ENCODE data around the gene TMEM62.

TMEM62 gene

DNA sequence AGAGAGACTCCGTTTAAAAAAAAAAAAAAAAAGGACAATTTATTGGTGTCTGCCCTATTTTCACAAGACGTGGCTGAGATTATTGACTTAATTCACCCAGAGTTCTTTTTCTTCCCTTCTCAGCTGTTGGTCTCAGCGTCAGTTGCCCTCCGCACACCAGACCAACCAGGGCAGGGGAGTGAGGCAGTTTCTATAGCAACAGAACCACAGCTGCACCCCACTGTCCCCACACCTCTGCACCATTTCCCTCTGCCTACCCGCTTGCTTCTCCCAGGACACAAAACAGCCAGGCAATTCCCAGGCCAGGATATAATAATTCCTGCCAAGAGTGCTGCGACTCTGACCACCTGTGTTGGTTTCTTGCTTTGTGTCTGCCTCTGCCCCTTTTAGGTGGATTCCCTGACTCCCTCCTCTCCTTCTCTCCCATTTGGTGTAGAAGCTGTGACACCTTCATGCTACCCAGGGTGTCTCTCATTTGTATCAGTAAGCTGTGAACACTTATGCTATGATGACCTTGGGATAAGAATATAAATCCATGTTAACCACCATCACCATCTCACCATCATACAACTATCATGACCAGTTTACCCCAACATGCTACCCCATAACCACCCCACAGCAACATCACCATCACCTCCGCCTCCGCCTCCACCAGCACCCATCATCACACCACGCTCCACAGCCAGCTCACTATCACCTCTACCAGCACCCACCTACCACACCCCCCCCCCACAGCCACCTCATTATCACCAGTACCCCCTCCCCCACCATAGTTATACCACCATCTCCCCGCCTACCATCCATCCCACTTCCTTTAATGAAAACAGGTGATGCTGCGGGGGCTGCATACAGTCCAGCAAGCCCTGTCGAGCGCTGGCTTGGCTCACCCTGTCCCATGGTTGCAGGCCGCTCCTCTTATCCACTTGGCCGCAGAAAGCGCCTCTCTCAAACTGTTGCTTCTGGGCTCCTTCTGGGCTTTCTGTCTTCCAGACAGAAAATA lies 86.8 kb downstream of the TMEM62 start:
- TF ChIP-seq GATA2 (IDR thresholded peaks at IDR 0.05; ENCODE audit: low read depth, low read length) (no peak), GATA3 (IDR thresholded peaks at IDR 0.05; ENCODE audit: low read depth, low read length) (no peak)

DNA sequence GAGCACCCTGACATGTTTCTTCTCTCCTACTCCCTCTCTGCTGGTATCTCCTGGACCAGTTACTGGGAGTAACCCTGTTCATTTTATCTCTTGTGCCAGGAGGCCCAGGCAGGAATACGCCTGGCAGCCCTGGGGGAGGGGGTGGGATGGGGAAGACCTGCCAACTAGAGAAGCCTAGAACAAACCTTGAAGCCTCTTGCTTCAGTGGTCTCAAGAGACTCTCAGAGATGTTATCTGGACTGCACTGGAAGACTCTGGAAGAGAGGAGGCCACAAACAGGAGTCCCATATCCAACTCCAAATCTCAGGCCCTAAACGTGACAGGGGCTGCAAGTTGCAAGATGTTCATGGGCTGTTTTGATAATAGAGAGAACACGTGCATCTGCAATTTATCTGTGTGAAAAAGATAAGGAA lies 87.6 kb downstream of the TMEM62 start, which contains the start of gene EPB42:
TSS of gene EPB42 (minus strand) at position 28 of the 413 bp plus-strand sequence. CDS start 193 bp downstream, outside the sequence.
- TF ChIP-seq GATA2 (IDR thresholded peaks at IDR 0.05; ENCODE audit: low read depth, low read length) (no peak), GATA3 (IDR thresholded peaks at IDR 0.05; ENCODE audit: low read depth, low read length) (no peak)

DNA sequence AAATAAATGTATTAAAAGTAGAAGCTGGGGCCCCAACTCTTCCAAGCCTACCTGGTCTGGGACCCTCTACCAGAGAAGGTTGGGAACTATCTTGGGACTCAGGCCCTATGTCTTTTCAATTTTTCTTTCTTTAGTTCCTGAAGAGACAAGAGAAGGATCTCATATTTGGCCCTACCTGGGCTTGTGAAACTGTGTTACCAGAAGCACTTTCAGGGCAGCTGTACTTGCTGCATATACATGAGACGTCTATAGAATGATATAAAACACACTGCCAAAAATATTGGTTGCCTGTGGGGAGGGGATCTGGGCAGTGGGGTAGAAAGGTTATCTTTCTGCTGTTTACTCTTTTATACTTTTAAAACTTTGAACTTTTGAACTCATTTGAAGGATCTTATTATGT lies 88.0 kb downstream of the TMEM62 start:
- no peak for TF ChIP-seq GATA2 (IDR thresholded peaks at IDR 0.05; ENCODE audit: low read depth, low read length)
- TF ChIP-seq GATA3 (IDR thresholded peaks at IDR 0.05; ENCODE audit: low read depth, low read length) = no peak

DNA sequence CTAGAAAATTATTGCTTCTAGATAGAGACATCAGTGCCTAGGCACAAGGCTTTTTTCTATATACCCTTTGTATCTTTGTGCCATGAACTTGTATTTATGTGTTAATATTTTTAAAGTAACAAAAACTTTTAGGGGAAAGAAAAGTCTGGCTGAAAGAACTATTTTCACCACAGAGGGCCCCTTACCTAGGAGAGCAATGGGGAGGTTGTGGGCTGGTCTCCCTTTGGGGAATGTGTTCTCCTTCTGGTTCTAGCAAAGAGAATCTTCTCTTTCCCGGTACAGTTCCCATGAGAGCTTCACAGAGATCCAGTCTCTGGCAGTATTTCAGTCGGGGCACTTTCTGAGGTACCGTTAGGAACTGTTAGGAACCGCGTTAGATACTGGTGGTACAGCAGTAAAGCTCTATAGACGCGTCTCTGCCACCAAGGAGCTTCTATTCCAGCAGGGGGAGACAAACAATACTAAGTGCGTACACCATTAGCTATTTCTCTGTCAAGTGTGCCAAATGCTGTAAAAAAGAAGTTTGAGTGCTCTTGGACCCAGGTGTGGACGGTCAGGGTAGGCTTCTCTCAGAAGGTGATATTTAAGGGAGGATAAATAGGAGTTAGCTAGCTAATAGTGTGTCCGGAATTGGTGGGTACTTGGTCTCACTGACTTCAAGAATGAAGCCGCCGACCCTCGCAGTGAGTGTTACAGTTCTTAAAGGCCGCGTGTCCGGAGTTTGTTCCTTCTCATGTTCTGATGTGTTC lies 92.0 kb downstream of the TMEM62 start:
- TF ChIP-seq GATA3 (IDR thresholded peaks at IDR 0.05; ENCODE audit: low read depth, low read length) (no peak), GATA2 (IDR thresholded peaks at IDR 0.05; ENCODE audit: low read depth, low read length) (no peak)

DNA sequence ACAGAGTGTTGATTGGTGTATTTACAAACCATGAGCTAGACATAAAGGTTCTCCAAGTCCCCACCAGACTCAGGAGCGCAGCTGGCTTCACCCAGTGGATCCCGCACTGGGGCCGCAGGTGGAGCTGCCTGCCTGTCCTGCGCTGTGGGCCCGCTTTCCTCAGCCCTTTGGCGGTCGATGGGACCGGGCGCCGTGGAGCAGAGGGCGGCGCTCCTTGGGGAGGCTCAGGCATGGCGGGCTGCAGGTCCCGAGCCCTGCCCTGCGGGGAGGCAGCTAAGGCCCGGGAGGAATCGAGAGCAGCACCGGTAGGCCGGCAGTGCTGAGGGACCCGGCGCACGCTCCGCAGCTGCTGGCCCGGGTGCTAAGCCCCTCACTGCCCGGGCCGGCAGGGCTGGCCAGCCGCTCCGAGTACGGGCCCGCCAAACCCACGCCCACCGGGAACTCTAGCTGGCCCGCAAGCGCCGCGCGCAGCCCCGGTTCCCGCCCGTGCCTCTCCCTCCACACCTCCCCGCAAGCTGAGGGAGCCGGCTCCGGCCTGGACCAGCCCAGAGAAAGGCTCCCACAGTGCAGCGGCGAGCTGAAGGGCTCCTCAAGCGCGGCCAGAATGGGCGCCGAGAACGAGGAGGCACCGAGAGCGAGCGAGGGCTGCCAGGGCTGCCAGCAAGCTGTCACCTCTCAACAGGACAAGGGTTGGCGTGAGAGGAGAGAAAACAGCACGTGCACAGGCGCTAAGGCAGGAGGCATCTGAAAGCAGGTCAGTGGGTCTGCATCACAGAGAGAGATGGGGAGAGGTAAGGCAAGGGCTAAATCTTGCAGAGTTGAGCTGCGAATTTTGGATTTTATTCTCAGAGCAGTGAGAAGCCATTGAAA lies 93.3 kb downstream of the TMEM62 start:
- no peak for TF ChIP-seq GATA3 (IDR thresholded peaks at IDR 0.05; ENCODE audit: low read depth, low read length)
- no peak for TF ChIP-seq GATA2 (IDR thresholded peaks at IDR 0.05; ENCODE audit: low read depth, low read length)

DNA sequence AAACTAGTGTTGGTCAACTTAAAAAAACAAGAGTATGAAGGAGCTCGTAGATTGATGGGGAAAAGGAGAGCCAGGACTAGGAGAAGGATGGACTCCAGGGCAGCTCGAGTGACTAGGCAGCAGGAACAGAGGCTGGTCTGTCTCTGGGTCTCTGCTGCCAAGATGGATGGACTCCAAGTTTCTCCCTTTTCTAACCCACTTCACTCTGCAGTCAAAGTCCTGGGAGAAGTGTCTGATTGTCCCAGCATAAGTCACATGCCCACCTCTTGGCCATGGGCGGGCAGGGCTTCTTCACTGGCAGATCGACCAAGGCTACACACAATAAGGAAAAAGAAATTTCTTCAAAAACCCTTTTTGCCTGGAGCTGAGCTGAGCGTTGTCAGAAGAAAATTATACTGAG lies 96.6 kb downstream of the TMEM62 start:
- TF ChIP-seq GATA2 (IDR thresholded peaks at IDR 0.05; ENCODE audit: low read depth, low read length) (no peak), GATA3 (IDR thresholded peaks at IDR 0.05; ENCODE audit: low read depth, low read length) (no peak)

DNA sequence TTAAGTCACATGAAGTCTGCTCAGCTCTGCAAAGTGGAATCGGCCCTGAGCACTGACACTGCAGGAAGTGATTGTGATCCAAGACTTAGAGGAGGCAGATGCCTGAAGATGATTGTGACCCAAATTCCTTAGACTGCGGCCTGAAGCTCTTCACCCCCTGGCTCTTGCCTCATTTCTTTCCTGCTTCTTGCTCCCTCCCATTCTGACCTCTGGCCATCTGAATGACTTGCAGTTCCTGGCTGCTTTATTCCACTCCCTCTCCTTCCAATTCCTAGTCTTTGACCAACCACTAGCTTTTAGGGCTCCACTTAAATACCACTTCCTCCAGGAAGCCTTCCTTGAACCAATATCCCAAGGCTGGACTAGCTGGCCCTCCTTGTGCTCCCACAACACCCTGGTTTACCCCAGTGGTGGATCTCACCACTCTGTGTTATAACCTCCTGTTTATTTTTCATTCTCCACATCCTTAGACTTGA lies 97.3 kb downstream of the TMEM62 start:
- TF ChIP-seq GATA3 (IDR thresholded peaks at IDR 0.05; ENCODE audit: low read depth, low read length) (no peak), GATA2 (IDR thresholded peaks at IDR 0.05; ENCODE audit: low read depth, low read length) (no peak)

DNA sequence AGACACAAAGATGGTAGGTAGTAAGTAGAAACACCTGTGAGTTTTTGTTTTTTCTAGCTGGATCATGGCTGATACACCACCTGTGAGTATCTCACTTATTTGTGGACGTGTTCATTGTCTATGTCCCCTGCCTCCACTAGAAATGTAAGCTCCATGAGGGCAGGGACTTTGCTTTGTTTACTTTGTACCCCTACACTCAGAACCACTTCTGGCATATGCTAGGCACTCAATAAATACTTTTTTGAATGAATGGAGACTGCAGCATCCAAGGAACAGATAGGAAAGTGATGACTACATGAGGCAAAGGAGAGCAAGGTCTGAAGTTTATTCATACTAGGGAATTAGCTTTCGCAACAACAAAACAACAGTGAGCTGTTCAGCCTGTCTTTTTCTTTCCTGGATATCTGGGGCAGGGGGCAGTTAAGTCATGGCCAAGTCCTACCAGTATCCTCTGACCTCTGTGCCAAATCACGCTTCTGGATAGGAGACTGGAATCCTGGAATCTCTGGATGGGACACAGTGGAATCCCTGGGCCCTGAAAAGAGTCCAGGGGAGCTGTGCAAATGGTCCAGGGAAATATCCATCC lies 99.0 kb downstream of the TMEM62 start:
- TF ChIP-seq GATA2 (IDR thresholded peaks at IDR 0.05; ENCODE audit: low read depth, low read length) (no peak), GATA3 (IDR thresholded peaks at IDR 0.05; ENCODE audit: low read depth, low read length) (no peak)
